Measurements from ENCODE around the gene PHLPP1.

GRCh38 chr18:62670573-62670972 lies 44.8 kb upstream of the PHLPP1 start:
- TF ChIP-seq, protein P1, sequence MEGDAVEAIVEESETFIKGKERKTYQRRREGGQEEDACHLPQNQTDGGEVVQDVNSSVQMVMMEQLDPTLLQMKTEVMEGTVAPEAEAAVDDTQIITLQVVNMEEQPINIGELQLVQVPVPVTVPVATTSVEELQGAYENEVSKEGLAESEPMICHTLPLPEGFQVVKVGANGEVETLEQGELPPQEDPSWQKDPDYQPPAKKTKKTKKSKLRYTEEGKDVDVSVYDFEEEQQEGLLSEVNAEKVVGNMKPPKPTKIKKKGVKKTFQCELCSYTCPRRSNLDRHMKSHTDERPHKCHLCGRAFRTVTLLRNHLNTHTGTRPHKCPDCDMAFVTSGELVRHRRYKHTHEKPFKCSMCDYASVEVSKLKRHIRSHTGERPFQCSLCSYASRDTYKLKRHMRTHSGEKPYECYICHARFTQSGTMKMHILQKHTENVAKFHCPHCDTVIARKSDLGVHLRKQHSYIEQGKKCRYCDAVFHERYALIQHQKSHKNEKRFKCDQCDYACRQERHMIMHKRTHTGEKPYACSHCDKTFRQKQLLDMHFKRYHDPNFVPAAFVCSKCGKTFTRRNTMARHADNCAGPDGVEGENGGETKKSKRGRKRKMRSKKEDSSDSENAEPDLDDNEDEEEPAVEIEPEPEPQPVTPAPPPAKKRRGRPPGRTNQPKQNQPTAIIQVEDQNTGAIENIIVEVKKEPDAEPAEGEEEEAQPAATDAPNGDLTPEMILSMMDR (conservative IDR thresholded peaks at IDR 0.05; ENCODE audit: low read length), result no peak
- TF ChIP-seq EZH2phosphoT487 (IDR thresholded peaks at IDR 0.05; ENCODE audit: borderline replicate concordance, low read depth, low read length), result no peak

Measured in OCI-LY7 (cell line).